Measurements from ENCODE around the gene GHRHR. TPM values are rescaled to one million over a fixed set of nuclear protein-coding genes. Genes with fewer than 3 reads are reported as not detected.

The GHRHR gene
- total RNA-seq, 1 donor from 2014 or later = not detected

Other genes with a start within 250 kb of the GHRHR start
- gene INMT, start 211.8 kb upstream of the GHRHR start, total RNA-seq = 44.0 TPM
- gene MINDY4, start 192.5 kb upstream of the GHRHR start, total RNA-seq = 6.8 TPM
- gene AQP1, start 52.1 kb upstream of the GHRHR start, total RNA-seq = 140 TPM
- 2.5 TPM for gene ADCYAP1R1, start 88.4 kb downstream of the GHRHR start, total RNA-seq

Measured in mesenteric fat pad (tissue), 1 donor.